Urinary bladder (tissue), 4 donors: ENCODE data around the gene RNF157. TPM values are rescaled to one million over a fixed set of nuclear protein-coding genes. Genes with fewer than 3 reads are reported as not detected.

Source experiments
- DNase-seq: peaks from one replicate; pipeline ENCODE4 v3.0.0-alpha.2; 2015; ENCODE audit errors: extremely low spot score
- H3K27ac ChIP-seq: one replicate; pipeline ENCODE4 v1.5.1; 2013; ENCODE audit warnings: low read depth, mild to moderate bottlenecking, moderate library complexity
- H3K36me3 ChIP-seq: one replicate; pipeline ENCODE4 v1.6.1; 2013; ENCODE audit warnings: mild to moderate bottlenecking, moderate library complexity; ENCODE audit not compliant: insufficient read depth
- H3K4me1 ChIP-seq: one replicate; pipeline ENCODE4 v1.6.1; 2013; ENCODE audit warnings: mild to moderate bottlenecking, moderate library complexity; ENCODE audit not compliant: insufficient read depth
- H3K4me3 ChIP-seq: one replicate; pipeline ENCODE4 v1.5.1; 2013; ENCODE audit warnings: low read depth, low read length
- WGBS: extraction: QIAGEN DNeasy Blood & Tissue Kit; methylation state at CpG from one replicate; pipeline ENCODE4 v1.1.7; 2013; 5-methylcytosine and 5-hydroxymethylcytosine counted together
- polyA plus RNA-seq: library from polyadenylated mRNA; stranded (reverse); fragments of 200-250 nt; gene quantifications from one replicate; pipeline ENCODE4 v1.2.3, GENCODE V29; 2013
- total RNA-seq: library from RNA; depleted of rRNA; stranded (reverse); fragments of >200 nt; gene quantifications from one replicate; pipeline ENCODE4 v1.2.3, GENCODE V29; 2014
- donor health status: healthy with polysubstance abuse.
- donor health status: healthy.

Gene RNF157
- total RNA-seq (1.9 TPM), polyA plus RNA-seq (5.8 TPM)

DNA sequence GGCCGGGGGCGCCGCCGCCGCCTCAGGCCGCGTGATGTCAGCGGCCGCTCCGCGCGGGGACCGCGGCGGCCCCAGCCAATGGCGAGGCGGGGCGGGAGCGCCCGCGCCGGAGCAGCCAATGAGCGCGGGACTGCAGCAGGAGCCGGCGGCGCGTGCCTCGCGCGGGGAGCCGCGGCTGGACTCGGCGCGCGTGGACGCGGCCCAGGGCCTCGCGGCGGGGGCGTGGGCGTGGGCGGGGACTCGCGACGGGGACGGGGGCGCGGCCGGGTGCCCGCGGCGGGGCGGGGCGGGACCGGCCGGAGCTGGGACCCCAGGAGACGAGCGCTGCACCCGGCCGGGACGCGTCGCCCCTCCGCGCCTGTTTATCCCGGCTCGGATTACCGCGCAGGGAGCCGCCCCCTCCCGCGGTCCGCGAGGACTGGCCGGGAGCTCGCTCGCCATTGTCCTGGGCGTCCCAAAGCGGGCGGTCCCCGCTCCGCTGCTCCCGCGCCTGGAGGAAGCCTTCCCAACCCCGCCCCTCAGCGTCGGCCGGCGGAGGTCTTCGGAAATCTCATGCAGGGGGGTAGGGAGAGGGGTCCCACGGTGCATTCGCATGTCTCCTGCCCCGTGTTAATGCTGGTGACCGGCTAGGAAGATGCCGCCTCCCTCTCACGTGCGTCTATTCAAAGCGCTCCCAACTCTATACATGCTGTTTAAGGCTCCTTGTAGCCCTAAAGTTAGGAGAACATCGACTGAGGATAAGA, at the start of gene RNF157:
Gene RNF157, minus strand, starts transcription at position 33 of the 743 bp plus-strand sequence. CDS start 253 bp downstream, outside the sequence.
- H3K27ac ChIP-seq = peak within 1 kb of the TSS; percentile 61

DNA sequence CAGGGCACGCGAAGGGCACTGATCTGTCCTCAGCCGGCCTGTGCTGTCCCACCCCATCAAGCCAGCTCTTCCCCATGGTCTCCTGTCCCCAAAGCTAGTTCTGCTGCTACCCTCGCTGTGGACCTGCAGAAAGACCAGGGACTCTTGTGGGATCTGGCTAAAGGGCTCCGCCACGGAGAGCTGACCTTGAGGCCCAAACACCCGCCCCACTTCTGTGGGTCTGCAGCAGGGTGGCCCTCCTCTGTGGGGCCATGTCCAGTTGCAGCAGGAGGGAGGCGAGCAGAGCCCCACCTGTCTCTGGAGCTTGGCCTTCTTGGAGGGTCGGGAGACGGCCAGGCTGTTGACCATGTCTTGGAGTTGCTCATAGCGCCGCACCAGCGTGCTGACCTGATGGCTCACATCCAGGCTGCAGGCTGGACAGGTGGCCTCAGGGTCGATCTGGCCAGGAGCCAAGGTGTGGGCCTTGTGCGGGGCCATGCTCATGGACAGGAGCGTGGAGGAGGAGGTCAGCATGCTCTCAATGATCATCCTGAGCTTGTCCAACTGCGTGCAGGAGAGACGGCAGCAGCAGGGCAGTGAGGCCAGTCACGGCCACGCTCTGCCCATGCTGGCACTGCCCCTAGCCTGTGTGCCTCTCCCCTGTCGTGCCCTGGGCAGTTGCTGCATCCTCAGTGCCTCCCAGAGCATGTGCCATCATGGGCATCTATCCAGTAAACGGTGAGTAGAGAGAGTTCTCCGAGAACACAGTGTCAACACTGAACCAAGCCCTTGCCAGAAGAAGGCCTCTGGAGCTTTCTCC, 41.5 kb upstream of the RNF157 start:
- 86% methylated on average over 23 of the region's 23 CpGs for WGBS
- H3K36me3 ChIP-seq = no peaks in the 10 kb centered on the region

More for the DNA sequence above, at the start of gene RNF157:
- Histone ChIP-seq H3K4me1 (no peaks in the 10 kb centered on the region), H3K36me3 (no peaks in the 10 kb centered on the region), H3K4me3 (peak within 1 kb of the TSS; percentile 77)
- WGBS = under 1% methylated on average over 101 of the region's 102 CpGs
- no peak for DNase-seq

DNA sequence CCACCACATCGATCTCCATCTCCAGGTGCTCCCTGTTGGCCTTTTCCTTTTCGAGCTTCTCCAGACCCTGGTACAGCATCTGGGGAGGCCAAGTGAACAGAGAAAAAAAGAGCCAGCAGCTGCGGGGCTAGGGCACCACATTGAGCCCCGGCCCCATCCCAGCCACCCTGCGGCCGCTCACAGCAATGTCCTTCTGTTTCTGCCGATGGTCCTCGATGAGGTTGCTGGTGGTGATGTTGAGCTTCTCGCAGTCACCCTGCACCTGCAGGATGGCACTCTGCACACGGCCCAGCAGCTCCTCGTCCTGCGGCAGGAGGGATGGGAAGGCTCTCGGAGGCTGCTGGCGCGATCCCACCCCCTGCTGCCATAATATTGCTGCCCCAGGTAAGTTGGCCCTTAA, 40.4 kb upstream of the RNF157 start:
- WGBS = 94% methylated on average over 15 of the region's 15 CpGs
- no peaks in the 10 kb centered on the region for H3K36me3 ChIP-seq
- H3K4me1 ChIP-seq = no peaks in the 10 kb centered on the region
- H3K4me3 ChIP-seq = no peak overlapping the region
- H3K27ac ChIP-seq = no peak overlapping the region
- no peak for DNase-seq

More for the DNA sequence above, 41.5 kb upstream of the RNF157 start:
- H3K4me1 ChIP-seq = no peaks in the 10 kb centered on the region
- no peak overlapping the region for H3K4me3 ChIP-seq
- no peak overlapping the region for H3K27ac ChIP-seq
- no peak for DNase-seq

DNA sequence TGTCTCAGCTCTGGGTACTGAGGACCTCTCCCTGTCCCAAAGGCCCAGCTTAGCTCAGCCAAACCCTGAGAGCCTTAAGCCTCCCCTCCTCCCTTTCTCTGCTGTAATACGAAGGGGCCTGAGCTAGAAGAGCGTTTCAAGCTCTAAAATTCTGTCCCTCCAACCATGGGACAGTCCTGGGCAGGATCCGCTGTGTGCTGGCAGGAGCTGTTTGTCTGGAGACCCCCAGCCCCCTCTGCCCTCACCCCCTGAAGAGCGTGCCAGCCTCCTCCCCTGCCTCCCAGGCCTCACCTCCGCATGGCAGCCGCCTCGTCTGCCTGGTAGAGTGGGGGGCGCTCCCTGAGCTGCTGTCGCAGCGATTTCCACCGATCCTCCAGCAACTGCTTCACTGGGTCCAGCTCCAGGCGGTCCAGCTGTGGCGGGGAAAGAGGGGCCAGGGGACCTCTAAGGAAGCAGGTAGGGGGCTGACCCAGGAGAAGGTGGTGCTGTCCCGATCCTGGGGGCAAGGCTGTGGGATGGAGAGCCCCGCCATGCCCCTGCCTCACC, 39.5 kb upstream of the RNF157 start:
- WGBS = 83% methylated on average over 15 of the region's 15 CpGs
- no peak for DNase-seq
- Histone ChIP-seq H3K4me1 (no peaks in the 10 kb centered on the region), H3K36me3 (no peaks in the 10 kb centered on the region), H3K4me3 (no peak overlapping the region), H3K27ac (no peak overlapping the region)

DNA sequence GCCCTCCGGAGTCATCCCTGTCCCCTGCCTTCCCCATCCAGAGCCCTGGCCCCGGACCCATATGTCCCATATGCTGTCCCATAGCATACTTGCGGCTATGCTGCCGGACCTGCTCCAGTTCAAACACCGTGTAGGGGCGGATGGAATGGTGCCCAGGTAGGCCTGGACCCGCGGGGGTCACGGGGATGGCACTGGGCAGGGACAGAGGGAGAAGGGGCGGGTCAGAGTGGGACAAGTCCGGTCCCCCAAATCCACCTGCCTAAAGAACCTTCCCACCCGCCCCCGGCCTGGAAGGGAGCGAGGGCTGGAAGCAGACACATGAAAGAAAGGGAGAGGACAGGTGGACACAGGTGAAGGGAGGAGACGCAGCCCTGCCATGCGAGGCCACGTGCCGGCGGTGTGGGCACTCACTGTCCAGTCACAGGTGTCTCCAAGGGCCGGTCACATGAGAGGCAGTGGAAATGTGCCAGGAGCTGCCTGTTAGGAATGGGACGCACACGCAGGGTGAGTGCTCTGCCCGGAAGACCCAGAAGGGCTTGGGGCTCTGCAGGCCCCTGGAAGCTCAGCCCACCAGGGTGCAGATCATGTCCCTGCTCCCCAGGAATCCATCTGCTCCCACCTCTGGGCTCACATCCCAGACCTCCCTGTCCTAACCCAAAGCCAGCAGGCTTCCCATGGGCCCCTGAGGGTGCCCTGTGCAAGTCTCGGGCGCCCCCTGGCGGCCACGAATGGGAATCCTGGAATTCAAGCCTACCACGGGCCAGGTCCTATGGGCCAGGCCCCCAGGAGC, 38.9 kb upstream of the RNF157 start:
- WGBS = 58% methylated on average over 28 of the region's 28 CpGs
- H3K4me1 ChIP-seq = no peaks in the 10 kb centered on the region
- H3K36me3 ChIP-seq = no peaks in the 10 kb centered on the region
- H3K27ac ChIP-seq = no peak overlapping the region
- no peak overlapping the region for H3K4me3 ChIP-seq
- no peak for DNase-seq

DNA sequence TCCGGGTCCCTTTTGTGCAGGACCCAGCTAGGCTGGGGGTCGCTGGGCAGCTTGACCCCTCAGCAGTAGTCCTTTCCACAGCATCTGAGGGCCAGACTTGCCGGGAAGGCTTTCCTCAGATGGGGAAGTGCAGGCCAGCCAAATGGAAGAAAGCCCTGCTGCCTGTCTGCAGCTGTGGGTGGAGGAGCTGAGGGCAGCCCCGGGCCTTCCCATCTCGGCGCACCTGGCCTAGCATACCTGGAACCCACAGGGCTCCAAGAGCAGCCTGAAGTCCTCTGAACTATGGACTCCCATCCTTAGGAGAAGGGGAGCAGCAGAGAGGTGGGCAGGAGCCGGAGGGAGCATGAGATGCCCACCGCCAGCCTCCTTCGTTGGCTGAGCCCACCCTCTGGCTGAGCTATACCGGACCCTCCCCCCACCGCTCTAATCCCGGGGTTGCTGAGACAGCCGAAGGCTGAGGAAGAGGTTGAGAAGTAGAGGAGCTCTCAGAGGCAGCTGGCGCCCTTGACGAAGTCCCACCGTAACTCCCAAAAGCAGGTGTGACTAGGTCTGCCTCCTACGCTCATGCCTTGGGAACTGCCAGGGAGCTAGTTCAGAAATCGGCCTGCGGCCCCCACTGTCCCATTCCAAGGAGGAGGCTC, 38.1 kb upstream of the RNF157 start:
- Histone ChIP-seq H3K36me3 (no peaks in the 10 kb centered on the region), H3K4me3 (no peak overlapping the region), H3K27ac (no peak overlapping the region), H3K4me1 (no peaks in the 10 kb centered on the region)
- 86% methylated on average over 19 of the region's 19 CpGs for WGBS
- DNase-seq = no peak

DNA sequence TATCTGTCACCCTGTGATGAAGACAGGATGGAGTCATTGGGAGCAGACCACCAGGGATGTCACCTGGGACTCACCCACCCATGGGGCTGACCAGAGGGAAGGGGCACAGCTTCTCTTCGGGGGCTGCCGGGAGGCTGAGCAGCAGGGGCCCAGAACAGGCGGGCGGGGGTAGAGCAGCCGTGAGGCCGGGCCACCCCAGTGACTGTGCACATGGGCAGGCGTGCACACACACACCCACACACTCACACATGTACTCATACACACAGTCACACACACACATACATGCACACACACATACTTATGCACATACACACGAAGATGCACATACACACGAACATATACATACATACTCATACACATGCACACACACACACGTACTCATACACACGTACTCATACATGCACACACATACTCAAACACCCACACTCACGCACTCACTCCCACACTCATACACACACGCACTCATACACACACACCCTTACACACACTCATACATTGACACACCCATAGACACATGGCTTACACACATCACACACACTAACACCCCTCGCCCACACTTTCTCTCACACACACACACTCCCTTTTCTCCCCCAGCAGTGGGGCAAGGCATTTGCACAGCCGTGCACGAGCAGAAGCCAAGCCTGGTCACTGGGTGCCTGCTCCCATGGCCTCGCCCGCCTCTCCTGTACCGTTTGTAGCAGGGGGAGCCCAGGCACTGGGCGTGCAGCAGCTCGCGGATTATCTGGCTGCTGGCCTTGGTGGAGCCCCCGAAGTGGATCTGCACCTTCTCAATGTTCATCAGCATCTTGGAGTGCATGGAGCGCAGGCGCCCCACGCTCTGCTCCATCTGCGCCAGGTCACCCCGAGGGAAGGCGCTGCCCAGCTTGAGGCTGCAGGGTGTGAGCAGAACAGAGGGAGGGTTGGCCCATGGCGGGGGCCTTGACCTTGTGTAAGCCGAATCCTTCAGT, 37.3 kb upstream of the RNF157 start:
- Histone ChIP-seq H3K4me1 (no peaks in the 10 kb centered on the region), H3K36me3 (no peaks in the 10 kb centered on the region), H3K4me3 (no peak overlapping the region), H3K27ac (no peak overlapping the region)
- DNase-seq = no peak
- WGBS = 90% methylated on average over 31 of the region's 31 CpGs

DNA sequence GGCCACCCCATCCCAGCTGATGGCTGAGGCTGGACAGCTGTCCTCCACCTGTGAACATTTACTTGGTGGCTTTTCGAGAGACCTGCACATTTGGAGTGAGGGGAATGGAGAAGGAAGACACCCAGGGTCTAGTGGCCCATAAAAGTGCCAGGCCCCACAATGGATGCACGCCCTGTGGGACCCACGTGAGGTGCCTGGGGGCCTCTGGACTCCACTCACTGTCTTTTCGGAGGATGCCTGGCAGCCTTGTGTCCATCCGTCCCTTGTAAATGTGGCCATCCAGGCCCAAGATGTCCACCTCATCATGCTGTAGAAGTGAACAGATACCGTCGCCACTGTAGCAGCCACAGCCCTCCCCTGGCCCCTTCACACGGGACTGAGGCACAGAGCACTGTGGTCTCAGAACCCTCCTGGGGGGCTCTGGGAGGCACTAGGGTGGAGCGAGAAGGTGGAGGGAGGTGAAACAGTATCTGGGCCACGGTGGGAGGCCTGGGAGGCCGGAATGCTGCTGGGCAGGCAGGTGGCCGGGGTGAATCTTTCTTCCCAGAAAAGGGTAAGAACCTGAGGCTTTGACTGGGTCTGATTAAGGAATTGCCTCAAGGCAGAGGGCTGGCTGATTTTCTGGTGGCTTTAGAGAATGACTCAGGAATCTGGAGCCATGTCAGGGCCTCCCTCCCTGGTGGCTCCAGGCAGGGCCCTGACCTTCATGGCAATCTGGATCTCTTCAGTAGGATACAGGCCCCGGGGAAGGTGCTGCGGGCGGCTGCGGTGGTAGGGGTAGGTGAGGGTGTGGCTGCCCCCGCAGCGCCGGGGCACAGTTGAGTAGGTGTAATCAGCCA, 36.4 kb upstream of the RNF157 start:
- no peak for DNase-seq
- no peaks in the 10 kb centered on the region for H3K4me1 ChIP-seq
- 90% methylated on average over 19 of the region's 19 CpGs for WGBS
- no peak overlapping the region for H3K4me3 ChIP-seq
- H3K36me3 ChIP-seq = no peaks in the 10 kb centered on the region
- no peak overlapping the region for H3K27ac ChIP-seq

DNA sequence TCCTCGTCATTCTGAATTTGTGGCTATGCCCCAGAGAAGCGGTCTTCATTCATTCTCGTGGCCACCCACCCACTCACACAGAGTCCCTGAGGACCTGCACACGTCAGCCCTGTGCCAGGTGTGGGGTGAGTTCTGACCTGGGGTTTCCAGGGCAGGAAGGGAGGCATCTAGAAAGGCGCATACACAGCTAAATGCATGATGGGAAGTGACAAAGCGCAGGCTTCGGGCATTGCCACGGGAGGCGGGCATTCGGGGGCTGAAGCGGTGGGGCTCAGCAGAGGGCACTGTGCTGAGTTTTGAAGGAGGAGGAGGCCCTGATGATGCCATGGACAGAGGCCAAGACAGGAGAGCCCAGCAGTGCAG, 35.8 kb upstream of the RNF157 start:
- DNase-seq = no peak
- no peaks in the 10 kb centered on the region for H3K4me1 ChIP-seq
- WGBS = 87% methylated on average over 11 of the region's 11 CpGs
- H3K27ac ChIP-seq = no peak overlapping the region
- H3K4me3 ChIP-seq = no peak overlapping the region
- H3K36me3 ChIP-seq = no peaks in the 10 kb centered on the region

DNA sequence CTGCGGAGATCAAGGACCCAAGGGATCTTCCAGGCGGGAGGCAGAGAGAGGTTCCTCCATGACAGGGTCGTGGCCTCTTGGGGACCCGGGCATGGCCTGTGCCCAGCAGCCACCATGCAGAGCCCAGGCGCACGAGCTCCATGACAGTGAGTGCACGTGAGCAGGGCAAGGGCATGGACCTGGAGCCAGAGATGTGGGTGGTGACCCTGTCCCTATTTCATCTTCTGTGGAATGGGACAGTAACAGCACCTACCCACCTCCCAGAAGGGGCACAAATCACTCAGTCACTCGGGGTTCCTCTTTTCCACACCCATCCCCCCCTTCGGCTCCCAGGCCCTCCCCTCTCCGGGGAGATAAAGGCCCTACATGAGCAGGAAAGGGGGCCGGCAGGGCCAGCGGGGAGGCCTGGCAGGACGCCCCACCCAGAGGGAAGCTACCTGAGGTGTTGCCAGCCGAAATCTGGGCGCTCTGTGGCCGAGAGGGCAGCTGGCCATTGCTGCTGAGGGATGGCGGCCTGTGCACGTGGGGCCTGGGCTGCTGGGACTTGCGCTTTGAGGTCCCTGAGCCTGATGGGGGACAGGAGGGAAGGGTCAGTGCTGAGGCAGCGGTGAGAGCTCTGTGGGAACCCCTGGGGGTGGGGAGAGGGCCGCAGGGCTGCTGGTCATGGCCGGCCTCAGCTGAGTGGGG, 35.2 kb upstream of the RNF157 start:
- Histone ChIP-seq H3K27ac (no peak overlapping the region), H3K36me3 (no peaks in the 10 kb centered on the region), H3K4me3 (no peak overlapping the region), H3K4me1 (no peaks in the 10 kb centered on the region)
- 89% methylated on average over 22 of the region's 22 CpGs for WGBS
- DNase-seq = no peak
